Hematopoietic multipotent progenitor cell treated with erythropoietin and hydrocortisone succinate and interleukin-3 and kit ligand, for 6 days (in vitro differentiated cells): ENCODE data around the gene CTDSP1.

Experiments used
- DNase-seq: peaks from one replicate; pipeline ENCODE4 v3.0.0-alpha.2; 2015

CTDSP1 gene

DNA sequence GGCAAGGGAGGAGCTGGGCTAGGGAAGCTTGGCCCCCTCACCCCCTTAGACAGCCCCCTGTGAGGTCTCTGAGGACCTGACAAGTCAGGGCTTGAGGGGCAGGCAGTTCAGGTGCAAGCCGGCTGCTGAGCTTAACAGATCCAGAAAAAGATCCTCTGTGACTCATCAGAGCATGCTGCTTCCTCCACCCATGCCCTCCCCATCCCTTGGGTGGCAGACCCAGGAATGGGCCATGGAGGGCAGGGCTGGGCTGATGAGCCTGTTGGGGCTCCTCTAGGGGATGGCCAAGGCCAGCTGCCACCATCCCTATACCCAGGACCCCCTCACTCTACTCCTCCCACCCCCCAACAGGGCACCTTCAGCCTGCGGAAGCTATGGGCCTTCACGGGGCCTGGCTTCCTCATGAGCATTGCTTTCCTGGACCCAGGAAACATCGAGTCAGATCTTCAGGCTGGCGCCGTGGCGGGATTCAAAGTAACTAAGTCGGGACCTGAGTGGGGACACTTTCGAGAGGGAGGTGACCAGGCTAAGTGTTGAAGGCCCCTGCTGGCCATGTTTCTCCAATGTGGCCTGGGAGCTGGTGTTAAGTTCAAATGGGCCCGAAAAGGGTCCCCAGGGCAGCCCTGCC, 15.7 kb upstream of the CTDSP1 start:
- no peak for DNase-seq

DNA sequence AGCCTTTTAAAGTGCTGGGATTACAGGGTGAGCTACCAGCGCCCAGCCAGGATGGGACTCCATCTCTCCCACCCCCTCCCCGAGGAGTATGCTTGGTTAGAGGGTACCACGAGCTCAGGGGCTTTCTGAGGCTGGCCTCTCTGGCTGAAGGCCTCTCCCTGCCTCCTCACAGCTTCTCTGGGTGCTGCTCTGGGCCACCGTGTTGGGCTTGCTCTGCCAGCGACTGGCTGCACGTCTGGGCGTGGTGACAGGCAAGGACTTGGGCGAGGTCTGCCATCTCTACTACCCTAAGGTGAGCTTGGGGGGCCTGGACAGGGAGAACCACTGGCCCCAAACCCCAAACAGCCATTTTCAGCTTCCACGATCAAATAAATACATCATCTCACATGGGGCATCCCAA, 14.7 kb upstream of the CTDSP1 start:
- no peak for DNase-seq

DNA sequence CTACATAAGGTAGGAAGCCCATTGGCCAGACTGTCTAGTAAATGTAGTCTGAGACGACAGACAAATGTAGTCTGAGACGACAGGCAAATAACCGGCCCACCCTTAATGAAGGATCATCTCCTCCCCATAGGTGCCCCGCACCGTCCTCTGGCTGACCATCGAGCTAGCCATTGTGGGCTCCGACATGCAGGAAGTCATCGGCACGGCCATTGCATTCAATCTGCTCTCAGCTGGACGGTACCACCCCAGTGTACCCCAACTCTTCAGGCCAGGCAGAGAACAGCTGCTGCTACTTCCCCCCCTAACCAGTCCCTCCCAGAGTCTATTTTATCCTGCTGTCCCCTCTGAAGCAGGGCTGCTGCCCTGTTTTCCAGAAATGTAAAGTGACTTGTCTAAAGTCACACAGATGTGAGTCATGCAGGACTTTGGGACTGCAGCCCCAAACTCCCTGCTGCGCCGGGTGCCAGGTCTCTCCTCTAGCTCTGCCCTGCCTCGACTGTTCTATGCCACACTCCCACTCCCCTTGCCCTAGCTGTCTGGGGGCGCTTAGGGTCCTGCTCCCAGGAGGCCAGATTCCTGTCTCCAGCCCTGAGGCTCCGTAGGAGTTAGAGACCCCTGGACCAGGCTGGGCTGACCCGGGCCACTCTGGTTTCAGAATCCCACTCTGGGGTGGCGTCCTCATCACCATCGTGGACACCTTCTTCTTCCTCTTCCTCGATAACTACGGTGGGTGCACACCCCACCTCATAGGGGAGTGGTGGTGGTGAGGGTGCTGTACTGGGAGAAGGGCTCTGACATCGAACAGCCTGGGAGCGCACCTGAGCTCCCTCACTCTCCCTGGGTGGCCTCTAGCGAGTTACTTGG, 12.9 kb upstream of the CTDSP1 start:
- no peak for DNase-seq

DNA sequence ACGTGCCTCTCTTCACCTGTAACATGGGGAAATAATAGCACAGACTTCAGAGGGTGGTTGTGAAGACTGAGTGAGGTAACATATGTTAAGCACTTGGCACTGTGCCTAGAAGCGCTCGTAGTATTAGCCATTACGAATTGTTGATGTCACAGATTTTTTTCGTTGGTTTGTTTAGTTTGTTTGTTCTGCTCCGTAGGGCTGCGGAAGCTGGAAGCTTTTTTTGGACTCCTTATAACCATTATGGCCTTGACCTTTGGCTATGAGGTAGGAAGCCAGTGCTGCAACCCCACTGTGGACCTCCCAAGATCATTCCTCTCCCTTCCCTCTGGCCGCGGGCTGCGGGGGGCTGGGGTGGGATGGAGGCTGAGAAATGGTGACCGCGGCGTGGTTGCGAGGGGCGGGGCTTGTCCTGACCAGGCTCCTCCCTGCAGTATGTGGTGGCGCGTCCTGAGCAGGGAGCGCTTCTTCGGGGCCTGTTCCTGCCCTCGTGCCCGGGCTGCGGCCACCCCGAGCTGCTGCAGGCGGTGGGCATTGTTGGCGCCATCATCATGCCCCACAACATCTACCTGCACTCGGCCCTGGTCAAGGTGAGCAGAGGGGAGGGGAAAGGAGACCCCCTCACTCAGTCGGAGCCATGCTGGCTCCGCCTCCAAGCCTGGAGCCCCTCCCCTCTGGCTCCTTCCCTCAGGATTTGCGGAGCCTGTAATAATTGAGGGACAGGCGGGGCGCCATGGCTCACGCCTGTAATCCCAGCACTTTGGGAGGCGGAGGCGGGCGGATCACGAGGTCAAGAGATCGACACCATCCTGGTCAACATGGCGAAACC, 12.1 kb upstream of the CTDSP1 start:
- peak; percentile 77 for DNase-seq

DNA sequence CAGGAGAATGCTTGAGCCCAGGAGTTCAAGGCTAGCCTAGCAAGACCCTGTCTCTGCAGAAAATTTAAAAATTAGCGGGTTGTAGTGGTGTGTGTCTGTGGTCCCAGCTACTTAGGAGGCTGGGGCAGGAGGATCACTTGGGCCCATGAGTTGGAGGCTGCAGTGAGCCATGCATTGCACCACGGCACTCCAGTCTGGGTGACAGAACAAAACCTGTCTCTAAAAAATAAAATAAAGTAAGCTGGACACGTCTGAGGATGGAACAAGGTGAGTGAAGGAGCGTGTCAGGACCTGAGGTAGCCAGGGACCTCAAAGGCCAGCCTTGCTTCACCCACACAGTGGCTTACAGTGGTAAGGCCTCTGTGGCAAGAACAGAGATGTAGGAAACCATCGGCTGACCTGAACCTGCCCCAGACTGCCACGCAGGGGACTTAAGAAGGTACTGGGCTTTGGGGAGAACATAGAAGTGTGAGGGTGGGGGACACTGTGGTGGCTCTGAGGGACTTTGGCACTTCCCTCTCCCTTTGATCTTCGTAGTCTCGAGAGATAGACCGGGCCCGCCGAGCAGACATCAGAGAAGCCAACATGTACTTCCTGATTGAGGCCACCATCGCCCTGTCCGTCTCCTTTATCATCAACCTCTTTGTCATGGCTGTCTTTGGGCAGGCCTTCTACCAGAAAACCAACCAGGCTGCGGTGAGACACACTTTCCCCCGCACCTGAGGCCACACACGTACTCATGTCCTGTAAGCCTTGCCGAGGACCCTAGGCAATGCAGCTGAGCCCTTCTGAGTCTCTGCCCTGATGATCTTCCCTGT, 10.1 kb upstream of the CTDSP1 start:
- DNase-seq, result no peak

DNA sequence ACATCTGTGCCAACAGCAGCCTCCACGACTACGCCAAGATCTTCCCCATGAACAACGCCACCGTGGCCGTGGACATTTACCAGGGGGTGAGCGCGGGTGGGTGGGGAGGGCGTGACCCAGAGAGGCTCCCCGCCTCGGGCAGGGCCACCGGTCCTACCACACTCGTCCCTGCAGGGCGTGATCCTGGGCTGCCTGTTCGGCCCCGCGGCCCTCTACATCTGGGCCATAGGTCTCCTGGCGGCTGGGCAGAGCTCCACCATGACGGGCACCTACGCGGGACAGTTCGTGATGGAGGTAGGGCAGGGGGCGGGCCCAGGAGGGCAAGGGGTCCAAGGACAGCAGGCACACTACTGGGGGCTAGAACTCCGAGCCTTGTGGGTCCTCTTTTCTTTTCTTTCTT, 8.5 kb upstream of the CTDSP1 start:
- DNase-seq, result no peak

DNA sequence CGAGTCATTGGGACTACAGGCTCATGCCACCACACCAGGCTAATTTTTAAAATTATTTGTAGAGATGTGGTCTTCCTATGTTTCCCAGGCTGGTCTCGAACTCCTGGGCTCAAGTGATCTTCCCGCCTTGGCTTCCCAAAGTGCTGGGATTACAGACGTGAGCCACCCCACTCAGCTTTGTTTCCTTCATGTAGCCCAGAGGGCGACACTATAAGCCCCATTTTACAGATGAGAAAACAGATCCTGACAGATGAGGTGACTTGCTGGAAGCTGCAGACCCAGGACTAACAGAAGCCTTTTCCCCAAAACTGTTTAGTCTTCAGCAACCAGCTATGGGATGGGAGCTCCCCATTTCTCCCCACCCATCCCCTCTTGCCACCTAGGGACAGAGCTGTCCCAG, 7.2 kb upstream of the CTDSP1 start:
- DNase-seq, result no peak

DNA sequence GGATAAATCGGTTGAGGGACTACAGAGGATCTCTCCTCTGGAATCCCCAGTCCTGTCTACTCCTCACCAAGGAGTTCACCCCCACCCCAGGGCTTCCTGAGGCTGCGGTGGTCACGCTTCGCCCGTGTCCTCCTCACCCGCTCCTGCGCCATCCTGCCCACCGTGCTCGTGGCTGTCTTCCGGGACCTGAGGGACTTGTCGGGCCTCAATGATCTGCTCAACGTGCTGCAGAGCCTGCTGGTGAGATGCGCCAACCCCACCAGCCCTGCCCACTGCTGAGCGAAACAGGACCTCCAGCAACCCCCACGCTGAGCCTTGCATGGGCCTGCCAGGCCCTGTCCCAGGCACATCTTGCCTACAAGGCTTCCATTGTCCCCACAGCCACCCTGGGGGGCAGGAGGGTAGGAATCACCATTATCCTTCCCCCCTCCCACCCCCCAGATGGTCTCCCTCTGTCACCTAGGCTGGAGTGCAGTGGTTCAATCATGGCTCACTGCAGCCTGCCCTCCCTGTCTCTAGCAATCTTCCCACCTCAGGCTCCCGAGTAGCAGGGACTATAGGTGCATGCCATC, 6.7 kb upstream of the CTDSP1 start:
- DNase-seq, result no peak

DNA sequence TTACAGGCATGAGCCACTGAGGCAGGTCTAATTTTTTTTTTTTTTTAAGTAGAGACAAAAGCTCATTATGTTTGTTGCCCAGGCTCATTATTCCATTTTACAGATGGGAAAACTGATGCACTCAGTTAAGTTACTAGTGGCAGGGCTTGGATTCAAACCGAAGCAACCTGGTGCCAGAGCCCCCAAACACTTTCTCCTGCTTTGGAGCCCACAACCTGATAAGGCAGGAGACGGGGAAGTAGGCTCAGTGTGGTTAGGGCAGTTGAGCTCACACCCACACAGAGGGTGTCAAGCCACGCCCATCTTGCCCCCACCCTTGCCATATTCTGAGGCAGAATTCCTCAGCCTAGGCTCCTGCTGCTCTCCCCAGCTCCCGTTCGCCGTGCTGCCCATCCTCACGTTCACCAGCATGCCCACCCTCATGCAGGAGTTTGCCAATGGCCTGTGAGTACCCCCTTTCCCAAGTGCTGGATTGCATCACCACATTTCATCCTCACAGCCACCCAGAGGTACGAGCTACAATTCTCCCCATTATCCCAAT, 5.8 kb upstream of the CTDSP1 start:
- peak; percentile 97 for DNase-seq

DNA sequence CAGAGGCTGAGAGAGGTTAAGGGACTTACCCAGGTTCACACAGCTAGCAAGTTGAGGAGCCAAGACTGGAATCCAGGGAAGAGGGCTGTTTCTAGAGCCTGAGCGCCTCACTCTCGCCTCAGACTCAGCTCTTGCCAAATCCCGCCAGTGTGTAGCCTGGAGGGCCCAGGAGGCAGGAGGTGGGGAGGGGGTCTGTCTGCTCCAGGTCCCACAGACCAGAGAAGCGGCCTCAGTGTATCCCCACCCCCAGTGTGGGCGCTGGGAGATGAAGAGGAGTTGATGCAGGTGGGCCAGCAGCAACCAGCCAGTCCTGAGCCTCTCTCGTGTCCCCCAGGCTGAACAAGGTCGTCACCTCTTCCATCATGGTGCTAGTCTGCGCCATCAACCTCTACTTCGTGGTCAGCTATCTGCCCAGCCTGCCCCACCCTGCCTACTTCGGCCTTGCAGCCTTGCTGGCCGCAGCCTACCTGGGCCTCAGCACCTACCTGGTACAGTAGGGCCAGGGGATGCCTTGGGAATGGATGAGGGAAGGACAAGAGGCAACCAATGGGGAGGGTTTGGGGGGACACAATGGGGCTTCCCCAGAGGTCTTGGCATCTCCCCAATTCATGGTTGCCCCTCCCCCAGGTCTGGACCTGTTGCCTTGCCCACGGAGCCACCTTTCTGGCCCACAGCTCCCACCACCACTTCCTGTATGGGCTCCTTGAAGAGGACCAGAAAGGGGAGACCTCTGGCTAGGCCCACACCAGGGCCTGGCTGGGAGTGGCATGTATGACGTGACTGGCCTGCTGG, 5.2 kb upstream of the CTDSP1 start:
- DNase-seq, result peak; percentile 74

DNA sequence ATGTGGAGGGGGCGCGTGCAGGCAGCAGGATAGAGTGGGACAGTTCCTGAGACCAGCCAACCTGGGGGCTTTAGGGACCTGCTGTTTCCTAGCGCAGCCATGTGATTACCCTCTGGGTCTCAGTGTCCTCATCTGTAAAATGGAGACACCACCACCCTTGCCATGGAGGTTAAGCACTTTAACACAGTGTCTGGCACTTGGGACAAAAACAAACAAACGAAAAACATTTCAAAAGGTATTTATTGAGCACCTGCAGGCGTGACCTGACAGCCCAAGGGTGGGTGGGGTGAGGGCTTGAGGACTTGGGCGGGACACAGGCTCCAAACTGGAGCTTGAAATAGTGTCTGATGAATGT, 4.6 kb upstream of the CTDSP1 start:
- DNase-seq, result no peak

DNA sequence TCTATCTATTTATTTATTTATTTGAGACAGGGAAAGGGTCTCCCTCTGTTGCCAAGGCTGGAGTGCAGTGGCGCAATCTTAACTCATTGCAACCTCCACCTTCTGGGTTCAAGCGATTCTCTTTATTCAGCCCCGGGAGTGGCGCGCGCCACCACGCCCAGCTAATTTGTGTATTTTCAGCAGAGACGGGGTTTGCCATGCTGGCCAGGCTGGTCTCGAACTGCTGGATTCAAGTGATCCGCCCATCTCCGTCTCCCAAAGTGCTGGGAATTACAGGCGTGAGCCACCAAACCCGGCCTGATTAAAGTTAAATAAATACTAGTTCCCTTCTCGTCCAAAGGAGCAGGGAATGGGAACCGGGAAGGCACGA, 4.2 kb upstream of the CTDSP1 start:
- DNase-seq, result peak; percentile 51

DNA sequence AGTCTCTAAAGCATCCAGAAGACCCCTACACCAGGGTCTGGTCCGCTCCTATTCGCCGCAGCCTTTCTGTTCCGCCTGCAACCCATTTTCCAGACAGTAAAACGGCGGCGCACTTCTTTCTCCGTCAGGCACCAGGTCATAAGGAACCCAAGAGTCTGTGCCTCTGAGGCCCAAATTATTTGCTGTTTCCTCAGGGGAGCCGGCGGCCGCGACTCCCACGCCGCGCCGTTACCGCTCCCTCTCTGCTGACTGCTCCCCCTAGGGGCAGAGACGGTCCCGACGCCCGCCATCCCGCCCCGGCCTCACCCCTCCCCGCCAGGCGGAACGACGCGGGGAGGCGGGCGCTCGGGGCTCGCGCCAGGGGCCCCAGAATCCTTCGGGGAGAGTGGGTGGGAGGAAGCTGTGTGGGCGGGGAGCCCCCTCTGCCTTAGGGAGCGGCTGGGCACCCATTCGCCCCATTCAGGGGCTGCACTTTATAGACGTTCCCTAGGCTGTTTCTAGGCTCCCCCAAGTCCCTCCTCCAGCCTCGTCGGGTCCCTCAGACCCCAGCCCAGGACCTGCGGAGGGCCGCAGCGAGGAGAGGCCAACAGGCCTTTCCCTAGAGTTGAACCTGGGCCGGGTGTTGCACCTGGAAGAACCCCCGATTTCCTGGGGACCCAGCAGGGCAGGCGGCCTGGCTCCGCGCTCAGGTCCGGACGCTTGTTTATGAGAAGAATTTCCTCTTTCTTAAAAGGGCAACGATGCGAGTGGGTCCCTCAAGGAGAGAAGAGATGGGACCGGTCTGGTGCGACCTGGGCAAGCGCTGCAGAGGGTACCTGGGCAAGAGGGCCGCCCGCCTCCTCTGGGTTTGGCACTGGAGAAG, 3.6 kb upstream of the CTDSP1 start:
- DNase-seq, result peak; percentile 98

DNA sequence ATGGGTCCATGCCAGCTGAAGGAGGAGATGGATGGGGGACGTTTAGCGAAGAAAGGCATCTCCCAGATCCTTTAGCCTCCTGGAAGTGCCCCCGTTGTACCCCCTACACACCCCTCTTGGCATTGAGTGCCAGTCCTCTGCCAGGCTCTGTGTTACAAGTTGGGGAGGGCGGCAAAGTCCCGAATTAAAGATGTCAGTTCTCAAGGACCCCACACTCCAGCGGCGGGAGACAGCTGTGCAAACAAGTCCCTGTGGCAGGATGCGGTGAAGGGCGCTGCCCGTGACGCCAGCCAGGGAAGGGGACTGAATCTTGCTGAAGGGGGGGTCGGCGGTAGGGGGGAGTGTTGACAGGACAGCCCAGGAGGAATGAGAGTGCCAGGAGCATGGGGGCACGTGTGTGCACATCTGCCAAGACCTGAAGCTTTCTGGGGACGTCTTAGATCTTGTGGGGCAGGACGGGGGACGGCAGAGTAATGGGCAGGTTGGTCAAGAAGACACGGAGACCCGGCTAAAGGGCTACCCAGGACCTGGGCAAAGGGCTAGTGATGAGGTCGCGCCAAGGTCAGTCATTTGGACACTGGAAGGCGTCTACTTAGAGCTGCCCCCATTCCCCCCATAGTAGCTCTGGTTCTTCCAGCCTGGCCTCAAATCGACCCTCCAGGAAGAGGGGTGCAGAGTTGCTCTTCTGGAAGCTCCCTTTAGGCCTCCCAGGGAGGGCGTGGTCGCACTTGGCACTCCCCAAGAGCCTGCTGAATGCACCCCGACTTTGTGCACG, 2.8 kb upstream of the CTDSP1 start:
- DNase-seq, result peak; percentile 88

DNA sequence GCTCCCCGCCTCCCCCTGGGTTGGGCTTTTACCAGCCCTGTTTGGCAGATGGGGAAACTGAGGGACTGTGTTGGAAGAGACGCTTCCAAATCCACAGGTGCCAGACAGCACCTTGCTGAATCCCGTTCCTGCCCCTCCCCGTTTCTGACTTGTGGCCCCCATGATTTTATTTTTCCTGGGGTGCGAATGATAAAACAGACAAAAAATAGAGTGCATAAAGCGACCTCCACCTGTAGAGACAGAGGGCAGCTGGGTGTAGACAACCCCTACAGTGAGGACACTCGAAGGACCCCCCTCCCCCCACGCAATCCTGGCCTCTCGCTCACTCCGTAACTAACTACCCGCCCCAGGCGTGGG, 2.2 kb upstream of the CTDSP1 start:
- DNase-seq, result no peak

DNA sequence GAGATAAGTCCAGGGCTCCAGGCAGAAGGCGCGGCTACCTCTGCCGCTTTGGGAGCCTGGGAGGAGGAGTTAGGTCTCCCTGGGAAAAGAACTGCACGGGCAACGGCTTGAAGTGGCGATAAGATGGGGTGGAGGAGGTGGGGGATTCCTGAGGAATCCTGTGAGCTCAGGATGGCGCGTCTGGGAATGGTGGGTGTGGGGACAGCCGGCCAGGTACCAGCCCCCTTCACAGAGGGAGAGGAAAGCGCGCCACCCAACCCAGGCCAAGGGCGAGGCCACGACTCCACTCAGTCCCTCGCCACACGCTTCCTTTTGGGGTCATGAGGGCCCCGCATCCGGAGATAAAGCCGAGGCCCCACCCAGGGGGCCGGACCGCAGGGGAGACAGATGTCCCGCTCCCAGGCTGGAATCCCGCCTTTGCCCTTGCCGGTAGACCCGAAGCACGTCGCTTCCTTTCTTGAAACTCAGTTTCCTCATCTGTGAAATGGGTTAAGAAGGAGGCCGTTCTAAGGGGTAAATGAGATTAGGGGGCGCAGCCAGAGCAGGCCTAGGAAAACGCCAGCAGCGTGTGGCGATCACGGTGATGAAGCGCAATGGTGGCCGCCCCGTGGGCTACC, 1.7 kb upstream of the CTDSP1 start:
- peak; percentile 96 for DNase-seq

DNA sequence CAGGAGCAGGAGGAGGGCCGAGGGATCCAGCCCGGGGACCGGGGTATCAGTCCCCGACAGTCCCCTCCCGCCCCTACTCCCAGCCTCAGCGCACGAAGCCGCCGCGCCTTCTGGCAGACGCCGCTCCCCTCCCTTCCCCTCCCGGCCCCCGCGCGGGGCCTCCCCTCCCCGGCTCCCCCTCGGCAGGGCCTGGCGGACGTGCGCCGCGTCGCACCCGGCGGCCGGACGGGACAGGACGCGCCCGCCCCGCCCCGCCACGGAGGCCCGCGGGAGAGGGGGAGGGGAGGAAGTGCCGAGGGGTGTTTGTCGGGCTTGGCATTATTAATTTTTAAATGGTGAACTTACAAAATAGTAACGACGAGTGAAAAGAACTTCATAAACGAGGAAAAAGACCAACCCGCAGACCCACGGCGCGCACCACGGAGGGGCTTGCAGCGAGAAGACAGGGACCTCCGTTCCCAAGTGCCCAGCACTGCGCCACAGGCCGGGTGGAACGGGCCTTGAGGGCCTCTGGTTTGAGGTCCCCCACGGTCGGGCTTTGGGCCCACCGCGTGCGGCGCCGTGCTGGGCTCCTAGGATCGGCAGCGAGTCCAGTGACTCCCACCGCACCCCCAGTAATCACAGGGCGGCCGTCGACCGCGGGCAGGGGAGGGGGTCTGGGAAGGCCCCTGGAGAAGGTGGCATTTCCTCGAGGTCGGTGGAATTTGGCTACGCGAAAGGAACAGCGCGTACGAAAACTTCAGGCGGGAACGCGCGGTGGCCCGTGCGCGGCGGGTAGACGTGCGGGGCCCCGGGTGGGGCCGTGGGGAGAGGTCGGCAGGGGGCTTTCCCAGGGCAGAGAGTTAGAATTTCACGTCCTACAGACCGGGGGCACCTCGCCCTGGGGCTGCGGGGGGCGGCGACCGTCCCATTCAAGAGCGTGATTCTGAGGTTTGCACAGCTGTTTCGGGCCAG, 954 bp upstream of the CTDSP1 start:
- DNase-seq, result peak; percentile 80
